ENCODE results near the gene MOB2. TPM values are rescaled to one million over a fixed set of nuclear protein-coding genes. Genes with fewer than 3 reads are reported as not detected.

The MOB2 gene
- total RNA-seq, 1 donor from 2014 or later = 26.4 TPM

GRCh38 chr11:1443737-1444136, 42.8 kb downstream of the MOB2 start:
- H3K9me3 Mint-ChIP-seq (ENCODE audit: unreplicated experiment) = no peaks in the 10 kb centered on the region
- H3K4me3 Mint-ChIP-seq (ENCODE audit: unreplicated experiment) = no peak overlapping the region
- DNase-seq (ENCODE audit: low read depth) = no peak
- H3K27me3 Mint-ChIP-seq (ENCODE audit: low read depth, unreplicated experiment) = no peaks in the 10 kb centered on the region
- H3K4me3 ChIP-seq (ENCODE audit: insufficient read depth, low read depth, low read length) = no peak overlapping the region
- H3K9me3 ChIP-seq (ENCODE audit: insufficient read depth, low read depth, low read length) = no peaks in the 10 kb centered on the region
- no peak for TF ChIP-seq CTCF (IDR thresholded peaks at IDR 0.05; ENCODE audit: insufficient read depth, low read depth, low read length)
- TF ChIP-seq EZH2 (IDR thresholded peaks at IDR 0.05; ENCODE audit: insufficient read depth, low read length) = no peak
- no peaks in the 10 kb centered on the region for H3K4me1 Mint-ChIP-seq (ENCODE audit: low read depth, unreplicated experiment)
- no peaks in the 10 kb centered on the region for H3K79me2 ChIP-seq (ENCODE audit: insufficient read depth, low read length)
- no peak for FAIRE-seq
- H3K27me3 ChIP-seq (ENCODE audit: insufficient read depth, low read length) = no peaks in the 10 kb centered on the region
- H3K27ac Mint-ChIP-seq (ENCODE audit: unreplicated experiment) = no peak overlapping the region
- H3K36me3 ChIP-seq (ENCODE audit: insufficient read depth, low read length) = no peaks in the 10 kb centered on the region
- H3K4me2 ChIP-seq (ENCODE audit: low read length) = no peak overlapping the region
- H3K36me3 Mint-ChIP-seq (ENCODE audit: low read depth, unreplicated experiment) = no peaks in the 10 kb centered on the region
- no peaks in the 10 kb centered on the region for H4K20me1 ChIP-seq (ENCODE audit: insufficient read depth, low read length)
- no peak overlapping the region for H3K27ac ChIP-seq (ENCODE audit: low read depth, low read length)
- no peaks in the 10 kb centered on the region for H3K4me1 ChIP-seq (ENCODE audit: insufficient read depth, low read length)
- no peak overlapping the region for H3K9ac ChIP-seq (ENCODE audit: low read length)
- no peak overlapping the region for H2AFZ ChIP-seq (ENCODE audit: low read depth, low read length)

DNA sequence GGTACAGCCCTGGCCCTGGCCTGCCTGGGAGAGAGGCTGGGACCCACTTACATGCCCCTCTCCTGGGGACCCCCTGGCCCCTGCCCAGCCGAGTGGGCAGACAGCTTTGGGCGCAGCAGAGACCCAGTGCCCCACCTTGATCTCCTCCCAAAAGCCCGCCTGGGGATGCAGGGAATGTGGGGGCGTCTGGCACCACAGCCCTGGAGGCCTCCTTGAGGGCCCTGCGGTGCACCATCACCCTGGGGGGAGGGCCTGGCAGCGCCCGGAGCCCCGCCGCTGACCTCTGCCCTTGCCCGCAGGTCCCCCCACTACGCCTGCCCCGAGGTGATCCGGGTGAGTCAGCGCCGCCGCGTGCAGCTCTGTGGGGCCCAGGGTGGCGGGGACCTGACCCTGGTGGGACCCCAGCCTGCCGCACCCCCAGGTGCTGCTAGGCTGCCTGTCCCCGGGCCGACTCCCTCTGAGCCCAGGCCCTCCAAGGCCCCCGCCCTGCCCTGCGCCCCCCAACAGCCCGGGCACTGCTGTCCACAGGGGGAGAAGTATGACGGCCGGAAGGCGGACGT, 43.7 kb downstream of the MOB2 start:
- FAIRE-seq = no peak
- Histone ChIP-seq H4K20me1 (ENCODE audit: insufficient read depth, low read length) (no peaks in the 10 kb centered on the region), H3K4me3 (ENCODE audit: insufficient read depth, low read depth, low read length) (no peak overlapping the region), H3K4me2 (ENCODE audit: low read length) (no peak overlapping the region), H3K27ac (ENCODE audit: low read depth, low read length) (no peak overlapping the region), H3K9ac (ENCODE audit: low read length) (no peak overlapping the region), H3K27me3 (ENCODE audit: insufficient read depth, low read length) (no peaks in the 10 kb centered on the region), H3K9me3 (ENCODE audit: insufficient read depth, low read depth, low read length) (no peaks in the 10 kb centered on the region), H3K36me3 (ENCODE audit: insufficient read depth, low read length) (no peaks in the 10 kb centered on the region), H3K4me1 (ENCODE audit: insufficient read depth, low read length) (no peaks in the 10 kb centered on the region), H2AFZ (ENCODE audit: low read depth, low read length) (no peak overlapping the region), H3K79me2 (ENCODE audit: insufficient read depth, low read length) (no peaks in the 10 kb centered on the region)
- TF ChIP-seq CTCF (IDR thresholded peaks at IDR 0.05; ENCODE audit: insufficient read depth, low read depth, low read length) (no peak), EZH2 (IDR thresholded peaks at IDR 0.05; ENCODE audit: insufficient read depth, low read length) (no peak)
- no peak for DNase-seq (ENCODE audit: low read depth)
- no peaks in the 10 kb centered on the region for H3K36me3 Mint-ChIP-seq (ENCODE audit: low read depth, unreplicated experiment)
- H3K27me3 Mint-ChIP-seq (ENCODE audit: low read depth, unreplicated experiment) = no peaks in the 10 kb centered on the region
- no peaks in the 10 kb centered on the region for H3K9me3 Mint-ChIP-seq (ENCODE audit: unreplicated experiment)
- H3K27ac Mint-ChIP-seq (ENCODE audit: unreplicated experiment) = no peak overlapping the region
- H3K4me1 Mint-ChIP-seq (ENCODE audit: low read depth, unreplicated experiment) = peaks cover 2% of the 10 kb centered on the region
- H3K4me3 Mint-ChIP-seq (ENCODE audit: unreplicated experiment) = no peak overlapping the region

DNA sequence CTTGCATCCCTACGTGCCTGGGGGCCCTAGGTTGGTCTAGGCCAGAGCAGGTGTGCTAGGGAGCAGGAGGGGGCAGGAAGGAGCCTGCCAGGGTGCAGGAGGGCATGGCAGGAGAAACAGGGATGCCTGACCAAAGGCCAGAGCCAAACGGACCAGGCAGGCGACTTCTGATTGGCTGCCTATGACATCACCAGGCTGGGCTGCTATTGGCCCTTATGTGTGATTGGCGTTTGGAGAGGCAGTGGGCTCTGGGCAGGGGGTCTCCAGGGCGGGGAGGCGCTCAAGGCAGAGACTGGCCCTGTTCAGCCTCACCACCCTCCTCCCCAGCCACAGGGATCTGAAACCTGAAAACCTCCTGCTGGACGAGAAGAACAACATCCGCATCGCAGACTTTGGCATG, 44.4 kb downstream of the MOB2 start:
- H3K4me3 Mint-ChIP-seq (ENCODE audit: unreplicated experiment) = no peak overlapping the region
- no peak overlapping the region for H3K27ac Mint-ChIP-seq (ENCODE audit: unreplicated experiment)

More for the DNA sequence above, 44.4 kb downstream of the MOB2 start:
- no peaks in the 10 kb centered on the region for H3K27me3 Mint-ChIP-seq (ENCODE audit: low read depth, unreplicated experiment)
- H3K36me3 ChIP-seq (ENCODE audit: insufficient read depth, low read length) = no peaks in the 10 kb centered on the region
- H3K36me3 Mint-ChIP-seq (ENCODE audit: low read depth, unreplicated experiment) = no peaks in the 10 kb centered on the region
- no peaks in the 10 kb centered on the region for H3K27me3 ChIP-seq (ENCODE audit: insufficient read depth, low read length)
- H2AFZ ChIP-seq (ENCODE audit: low read depth, low read length) = no peak overlapping the region
- no peak for FAIRE-seq
- no peaks in the 10 kb centered on the region for H3K4me1 ChIP-seq (ENCODE audit: insufficient read depth, low read length)
- no peak overlapping the region for H3K27ac ChIP-seq (ENCODE audit: low read depth, low read length)
- TF ChIP-seq EZH2 (IDR thresholded peaks at IDR 0.05; ENCODE audit: insufficient read depth, low read length) (no peak), CTCF (IDR thresholded peaks at IDR 0.05; ENCODE audit: insufficient read depth, low read depth, low read length) (no peak)
- no peaks in the 10 kb centered on the region for H3K9me3 Mint-ChIP-seq (ENCODE audit: unreplicated experiment)
- no peaks in the 10 kb centered on the region for H3K79me2 ChIP-seq (ENCODE audit: insufficient read depth, low read length)
- no peak overlapping the region for H3K4me3 ChIP-seq (ENCODE audit: insufficient read depth, low read depth, low read length)
- no peaks in the 10 kb centered on the region for H3K9me3 ChIP-seq (ENCODE audit: insufficient read depth, low read depth, low read length)
- H3K9ac ChIP-seq (ENCODE audit: low read length) = no peak overlapping the region
- H3K4me2 ChIP-seq (ENCODE audit: low read length) = no peak overlapping the region
- H3K4me1 Mint-ChIP-seq (ENCODE audit: low read depth, unreplicated experiment) = peaks cover 2% of the 10 kb centered on the region
- DNase-seq (ENCODE audit: low read depth) = no peak
- no peaks in the 10 kb centered on the region for H4K20me1 ChIP-seq (ENCODE audit: insufficient read depth, low read length)
